HepG2 (cell line): ENCODE results near the gene BCDIN3D. TPM values are rescaled to one million over a fixed set of nuclear protein-coding genes. Genes with fewer than 3 reads are reported as not detected.

Experiments used
- AGO2 ChIP-seq: fragments of 200-400 bp; formaldehyde crosslinking; optimal IDR thresholded peaks from 2 replicates; pipeline ENCODE3; 2017; ENCODE audit warnings: mild to moderate bottlenecking, low read depth, low read length, moderate library complexity
- FOXP1 ChIP-seq, 2 experiments: fragments of 450-650 bp in 1 of 2; IDR thresholded peaks; 2 replicates each; pipeline ENCODE4 v1.6.1; 2017 to 2018; ENCODE audit warnings: antibody characterized with exemption in 1 of 2
- GFI1 ChIP-seq: sonication (generic); formaldehyde crosslinking; IDR thresholded peaks from 2 replicates; pipeline ENCODE4 v1.5.0; 2020; ENCODE audit warnings: missing genetic modification reagents, mild to moderate bottlenecking, borderline replicate concordance
- GLI4 ChIP-seq: sonication (generic); formaldehyde crosslinking; IDR thresholded peaks from 2 replicates; pipeline ENCODE4 v1.5.1; 2020; ENCODE audit warnings: missing genetic modification reagents, mild to moderate bottlenecking, moderate library complexity, borderline replicate concordance
- HMG20A ChIP-seq: IDR thresholded peaks from 2 replicates; pipeline ENCODE4 v1.6.1; 2016; ENCODE audit warnings: borderline replicate concordance
- LRRFIP1 ChIP-seq: sonication (generic); formaldehyde crosslinking; conservative IDR thresholded peaks from 2 replicates; pipeline ENCODE4 v1.4.0; 2020; ENCODE audit warnings: missing genetic modification reagents
- MAFG ChIP-seq: sonication (generic); formaldehyde crosslinking; IDR thresholded peaks from 2 replicates; pipeline ENCODE4 v1.5.1; 2020; ENCODE audit warnings: mild to moderate bottlenecking, missing genetic modification reagents
- MBNL3 ChIP-seq: fragments of 250-450 bp; sonication (Bioruptor Pico); conservative IDR thresholded peaks from 2 replicates; pipeline ENCODE4 v1.8.0; 2022; ENCODE audit warnings: mild to moderate bottlenecking, inconsistent platforms
- MYC ChIP-seq: sonication (generic); formaldehyde crosslinking; IDR thresholded peaks from 2 replicates; pipeline ENCODE4 v1.9.0; 2021; ENCODE audit warnings: missing genetic modification reagents, borderline replicate concordance
- NFRKB ChIP-seq: fragments of 450-650 bp; IDR thresholded peaks from 2 replicates; pipeline ENCODE4 v1.6.1; 2017
- SETDB1 ChIP-seq: sonication (generic); formaldehyde crosslinking; IDR thresholded peaks from 2 replicates; pipeline ENCODE4 v1.5.1; 2020; ENCODE audit warnings: missing genetic modification reagents, mild to moderate bottlenecking, borderline replicate concordance
- SMC3 ChIP-seq: IDR thresholded peaks from 2 replicates; pipeline ENCODE4 v1.6.1; 2011; ENCODE audit warnings: low read length, improper control_type of control experiment
- SOX13 ChIP-seq, 3 experiments: fragments of 450-650 bp in 1 of 3; sonication (generic) in 1 of 3; formaldehyde crosslinking in 1 of 3; IDR thresholded peaks in 2 of 3; conservative IDR thresholded peaks in 1 of 3; 2 replicates each; pipeline versions ENCODE4 v1.5.0 to v1.6.1; 2016 to 2020; ENCODE audit warnings: antibody characterized with exemption in 1 of 3, mild to moderate bottlenecking in 1 of 3, missing compliant biosample characterization in 1 of 3, missing genetic modification reagents in 1 of 3, moderate library complexity in 1 of 3
- SP140L ChIP-seq: sonication (generic); formaldehyde crosslinking; IDR thresholded peaks from 2 replicates; pipeline ENCODE4 v1.4.0; 2020; ENCODE audit warnings: missing genetic modification reagents, borderline replicate concordance
- ZFP90 ChIP-seq: sonication (generic); formaldehyde crosslinking; IDR thresholded peaks from 2 replicates; pipeline ENCODE4 v1.8.0; 2022; ENCODE audit warnings: missing genetic modification reagents, mild to moderate bottlenecking, inconsistent platforms, borderline replicate concordance
- ZMYM4 ChIP-seq: sonication (generic); formaldehyde crosslinking; IDR thresholded peaks from 2 replicates; pipeline ENCODE4 v1.8.1; 2023; ENCODE audit warnings: mild to moderate bottlenecking, missing genetic modification reagents
- ZNF10 ChIP-seq: sonication (generic); formaldehyde crosslinking; IDR thresholded peaks from 2 replicates; pipeline ENCODE4 v1.4.0; 2020; ENCODE audit warnings: mild to moderate bottlenecking, low read depth, missing genetic modification reagents, borderline replicate concordance
- ZNF296 ChIP-seq: sonication (generic); formaldehyde crosslinking; conservative IDR thresholded peaks from 2 replicates; pipeline ENCODE4 v1.5.0; 2020; ENCODE audit warnings: mild to moderate bottlenecking, missing genetic modification reagents
- ZNF747 ChIP-seq: sonication (generic); formaldehyde crosslinking; IDR thresholded peaks from 2 replicates; pipeline ENCODE4 v1.8.1; 2023; ENCODE audit warnings: missing genetic modification reagents, mild to moderate bottlenecking, borderline replicate concordance
- polyA plus RNA-seq, 8 experiments: library from polyadenylated mRNA; depleted of rRNA in 3 of 8; stranded (reverse) in 7 of 8; unstranded in 1 of 8; fragments of >200 nt; fragmentation: Illumina TruSeq in 4 of 8; extraction: Trizol in 4 of 8; gene quantifications; 2 replicates each; pipeline versions ENCODE4 v1.2.1 to v1.2.3, GENCODE V29; 2011 to 2016; ENCODE audit warnings: low read depth in 4 of 8, missing spikeins in 1 of 8, mixed read lengths in 1 of 8; ENCODE audit not compliant: insufficient read depth in 1 of 8
- total RNA-seq, 5 experiments: library from RNA; depleted of rRNA; stranded (reverse); fragments of >200 nt; fragmentation: Illumina TruSeq; extraction: Trizol; gene quantifications; 2 replicates each; pipeline ENCODE4 v1.2.3, GENCODE V29; 2016; ENCODE audit warnings: low read depth in 1 of 5
- TF ChIP-seq, protein P1 (sequence below): sonication (generic); formaldehyde crosslinking; IDR thresholded peaks from 2 replicates; pipeline ENCODE4 v1.4.0; 2020; ENCODE audit warnings: mild to moderate bottlenecking, missing genetic modification reagents
- TF ChIP-seq, protein P2 (sequence below): sonication (generic); formaldehyde crosslinking; IDR thresholded peaks from 2 replicates; pipeline ENCODE4 v1.4.0; 2020; ENCODE audit warnings: missing genetic modification reagents
- TF ChIP-seq, protein P3 (sequence below): IDR thresholded peaks from 2 replicates; pipeline ENCODE4 v1.6.1; 2012; ENCODE audit warnings: inconsistent platforms
- TF ChIP-seq, protein P4 (sequence below): sonication (generic); formaldehyde crosslinking; IDR thresholded peaks from 2 replicates; pipeline ENCODE4; 2020; ENCODE audit warnings: missing genetic modification reagents, mild to moderate bottlenecking, borderline replicate concordance

The BCDIN3D gene
- total and polyA plus RNA-seq, 2 of the 13 experiments (the other 11 are each of a cell fraction or from before 2014, with no cell fraction given), result 2.2 to 2.5 TPM

DNA sequence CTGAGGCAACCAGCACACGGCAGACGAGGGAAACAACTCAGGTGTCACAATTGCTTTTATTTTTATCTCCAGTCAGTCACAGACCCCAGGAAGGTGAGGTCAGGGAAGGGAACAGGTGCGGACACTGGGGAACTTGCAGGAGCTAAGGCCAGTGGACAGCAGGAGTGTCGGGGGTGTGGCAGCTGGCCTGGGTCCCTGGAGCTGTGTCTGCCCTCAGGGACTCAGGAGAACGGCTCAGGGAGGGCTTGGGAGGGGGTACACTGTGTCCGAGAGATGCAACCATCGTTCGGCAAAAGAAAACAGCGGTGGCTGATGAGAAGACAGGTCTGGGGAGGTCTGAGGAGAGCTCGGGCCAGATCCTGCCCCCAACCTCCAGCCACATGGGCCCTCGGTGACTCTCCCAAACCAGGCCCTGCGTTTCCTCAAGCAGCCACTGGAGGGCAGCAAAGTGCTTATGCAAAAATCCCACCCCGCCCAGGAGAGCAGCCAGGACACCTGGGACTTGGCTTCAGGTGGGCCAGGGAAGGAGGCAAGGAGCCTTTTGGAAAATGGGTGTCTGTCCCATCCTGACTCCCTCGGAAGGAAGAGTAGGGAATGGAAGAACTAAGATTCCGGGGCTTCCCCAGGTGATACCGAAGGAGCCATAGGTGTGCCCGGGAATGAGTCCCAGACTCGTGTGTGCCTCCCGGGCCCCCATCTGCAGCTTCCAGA lies 24.1 kb upstream of the BCDIN3D start (continued):
- TF ChIP-seq MYC (CRISPR knock-in tag) (no peak), ZNF10 (CRISPR knock-in tag) (no peak), SOX13 (IDR thresholded peaks at IDR 0.05) (no peak), SOX13 (CRISPR knock-in tag; conservative IDR thresholded peaks at IDR 0.05 in 1 of 2, IDR thresholded peaks at IDR 0.05 in 1 of 2) (no peak), HMG20A (CRISPR knock-in tag) (no peak), ZNF296 (CRISPR knock-in tag) (no peak), ZFP90 (CRISPR knock-in tag) (no peak), SETDB1 (CRISPR knock-in tag) (no peak), MAFG (CRISPR knock-in tag) (no peak), SP140L (CRISPR knock-in tag) (no peak), GLI4 (CRISPR knock-in tag) (no peak), ZNF747 (CRISPR knock-in tag) (no peak), ZMYM4 (CRISPR knock-in tag) (no peak), GFI1 (CRISPR knock-in tag) (no peak), AGO2 (no peak), FOXP1 (IDR thresholded peaks at IDR 0.05) (no peak), FOXP1 (CRISPR knock-in tag; IDR thresholded peaks at IDR 0.05) (no peak), NFRKB (no peak), MBNL3 (no peak), LRRFIP1 (CRISPR knock-in tag) (no peak), SMC3 (peak; percentile 58)
- TF ChIP-seq, protein P1, sequence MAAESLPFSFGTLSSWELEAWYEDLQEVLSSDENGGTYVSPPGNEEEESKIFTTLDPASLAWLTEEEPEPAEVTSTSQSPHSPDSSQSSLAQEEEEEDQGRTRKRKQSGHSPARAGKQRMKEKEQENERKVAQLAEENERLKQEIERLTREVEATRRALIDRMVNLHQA (CRISPR knock-in tag), result no peak
- TF ChIP-seq, protein P2, sequence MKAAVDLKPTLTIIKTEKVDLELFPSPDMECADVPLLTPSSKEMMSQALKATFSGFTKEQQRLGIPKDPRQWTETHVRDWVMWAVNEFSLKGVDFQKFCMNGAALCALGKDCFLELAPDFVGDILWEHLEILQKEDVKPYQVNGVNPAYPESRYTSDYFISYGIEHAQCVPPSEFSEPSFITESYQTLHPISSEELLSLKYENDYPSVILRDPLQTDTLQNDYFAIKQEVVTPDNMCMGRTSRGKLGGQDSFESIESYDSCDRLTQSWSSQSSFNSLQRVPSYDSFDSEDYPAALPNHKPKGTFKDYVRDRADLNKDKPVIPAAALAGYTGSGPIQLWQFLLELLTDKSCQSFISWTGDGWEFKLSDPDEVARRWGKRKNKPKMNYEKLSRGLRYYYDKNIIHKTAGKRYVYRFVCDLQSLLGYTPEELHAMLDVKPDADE (CRISPR knock-in tag), result no peak
- TF ChIP-seq, protein P3, sequence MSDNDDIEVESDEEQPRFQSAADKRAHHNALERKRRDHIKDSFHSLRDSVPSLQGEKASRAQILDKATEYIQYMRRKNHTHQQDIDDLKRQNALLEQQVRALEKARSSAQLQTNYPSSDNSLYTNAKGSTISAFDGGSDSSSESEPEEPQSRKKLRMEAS, result 0 out of 2 replicates have a peak, but pooled peaks have one; percentile 15
- TF ChIP-seq, protein P4, sequence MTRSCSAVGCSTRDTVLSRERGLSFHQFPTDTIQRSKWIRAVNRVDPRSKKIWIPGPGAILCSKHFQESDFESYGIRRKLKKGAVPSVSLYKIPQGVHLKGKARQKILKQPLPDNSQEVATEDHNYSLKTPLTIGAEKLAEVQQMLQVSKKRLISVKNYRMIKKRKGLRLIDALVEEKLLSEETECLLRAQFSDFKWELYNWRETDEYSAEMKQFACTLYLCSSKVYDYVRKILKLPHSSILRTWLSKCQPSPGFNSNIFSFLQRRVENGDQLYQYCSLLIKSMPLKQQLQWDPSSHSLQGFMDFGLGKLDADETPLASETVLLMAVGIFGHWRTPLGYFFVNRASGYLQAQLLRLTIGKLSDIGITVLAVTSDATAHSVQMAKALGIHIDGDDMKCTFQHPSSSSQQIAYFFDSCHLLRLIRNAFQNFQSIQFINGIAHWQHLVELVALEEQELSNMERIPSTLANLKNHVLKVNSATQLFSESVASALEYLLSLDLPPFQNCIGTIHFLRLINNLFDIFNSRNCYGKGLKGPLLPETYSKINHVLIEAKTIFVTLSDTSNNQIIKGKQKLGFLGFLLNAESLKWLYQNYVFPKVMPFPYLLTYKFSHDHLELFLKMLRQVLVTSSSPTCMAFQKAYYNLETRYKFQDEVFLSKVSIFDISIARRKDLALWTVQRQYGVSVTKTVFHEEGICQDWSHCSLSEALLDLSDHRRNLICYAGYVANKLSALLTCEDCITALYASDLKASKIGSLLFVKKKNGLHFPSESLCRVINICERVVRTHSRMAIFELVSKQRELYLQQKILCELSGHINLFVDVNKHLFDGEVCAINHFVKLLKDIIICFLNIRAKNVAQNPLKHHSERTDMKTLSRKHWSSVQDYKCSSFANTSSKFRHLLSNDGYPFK (CRISPR knock-in tag), result no peak
